Right atrium auricular region (tissue), 2 donors: ENCODE data around the gene CCSAP. TPM values are rescaled to one million over a fixed set of nuclear protein-coding genes. Genes with fewer than 3 reads are reported as not detected.

Experiments used
- DNase-seq: peaks from one replicate; pipeline ENCODE4 v3.0.0-alpha.2; 2019; ENCODE audit warnings: low spot score
- H3K27ac ChIP-seq, 2 donors: fragments of 200-600 bp; sonication (generic); 1 replicate in 1 of 2; 2 replicates in 1 of 2; pipeline ENCODE4 v1.5.1; 2016 to 2019
- H3K27me3 ChIP-seq, 2 donors: fragments of 200-600 bp; sonication (generic); one replicate each; pipeline versions ENCODE4 v1.5.1 to v1.6.0; 2017 to 2019
- H3K36me3 ChIP-seq: fragments of 200-600 bp; sonication (generic); one replicate; pipeline ENCODE4 v1.5.1; 2016
- H3K4me1 ChIP-seq, 2 donors: fragments of 200-600 bp; sonication (generic); one replicate each; pipeline versions ENCODE4 v1.5.1 to v1.6.0; 2017 to 2019
- H3K4me3 ChIP-seq, 2 donors: fragments of 200-600 bp; sonication (generic); 1 replicate in 1 of 2; 2 replicates in 1 of 2; pipeline ENCODE4 v1.5.1; 2017 to 2019; ENCODE audit warnings: mild to moderate bottlenecking in 1 of 2, moderate library complexity in 1 of 2
- H3K9me3 ChIP-seq, 2 donors: fragments of 200-600 bp; sonication (generic); one replicate each; pipeline ENCODE4 v1.5.1; 2019
- total RNA-seq, 2 donors: library from RNA; depleted of rRNA; stranded (reverse); fragments of >200 nt; gene quantifications; one replicate each; pipeline ENCODE4 v1.1.0, GENCODE V29; 2016
- TF ChIP-seq, protein P1 (sequence below), 2 donors: fragments of 200-600 bp; sonication (generic); IDR thresholded peaks; one replicate each; pipeline ENCODE4 v1.5.1; 2019; ENCODE audit warnings: antibody characterized with exemption in 2 of 2

CCSAP gene
- total RNA-seq, 2 donors from 2014 or later = 2.6 to 2.7 TPM

DNA sequence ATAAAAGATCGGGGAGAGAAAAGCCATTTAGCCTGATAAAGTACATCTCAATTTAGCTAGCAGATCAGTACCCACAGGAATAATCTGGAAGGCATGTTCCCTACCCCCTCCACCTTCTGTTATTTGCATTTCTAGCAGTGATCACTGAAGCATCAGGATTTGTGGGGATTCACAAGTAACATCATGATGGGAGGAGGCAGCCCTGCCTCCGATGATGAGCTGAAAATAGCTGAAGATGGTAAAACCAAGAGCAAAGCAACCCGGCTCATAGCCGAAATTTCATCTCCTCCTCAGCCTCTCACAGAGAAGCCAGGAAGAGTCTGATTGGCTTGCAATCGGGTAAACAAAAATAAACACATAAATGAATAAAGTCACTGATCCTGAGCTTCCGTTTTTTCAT lies 2.4 kb downstream of the CCSAP start:
- H3K27me3 ChIP-seq = no peaks in the 10 kb centered on the region
- no peak overlapping the region for H3K27ac ChIP-seq
- TF ChIP-seq, protein P1, sequence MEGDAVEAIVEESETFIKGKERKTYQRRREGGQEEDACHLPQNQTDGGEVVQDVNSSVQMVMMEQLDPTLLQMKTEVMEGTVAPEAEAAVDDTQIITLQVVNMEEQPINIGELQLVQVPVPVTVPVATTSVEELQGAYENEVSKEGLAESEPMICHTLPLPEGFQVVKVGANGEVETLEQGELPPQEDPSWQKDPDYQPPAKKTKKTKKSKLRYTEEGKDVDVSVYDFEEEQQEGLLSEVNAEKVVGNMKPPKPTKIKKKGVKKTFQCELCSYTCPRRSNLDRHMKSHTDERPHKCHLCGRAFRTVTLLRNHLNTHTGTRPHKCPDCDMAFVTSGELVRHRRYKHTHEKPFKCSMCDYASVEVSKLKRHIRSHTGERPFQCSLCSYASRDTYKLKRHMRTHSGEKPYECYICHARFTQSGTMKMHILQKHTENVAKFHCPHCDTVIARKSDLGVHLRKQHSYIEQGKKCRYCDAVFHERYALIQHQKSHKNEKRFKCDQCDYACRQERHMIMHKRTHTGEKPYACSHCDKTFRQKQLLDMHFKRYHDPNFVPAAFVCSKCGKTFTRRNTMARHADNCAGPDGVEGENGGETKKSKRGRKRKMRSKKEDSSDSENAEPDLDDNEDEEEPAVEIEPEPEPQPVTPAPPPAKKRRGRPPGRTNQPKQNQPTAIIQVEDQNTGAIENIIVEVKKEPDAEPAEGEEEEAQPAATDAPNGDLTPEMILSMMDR (IDR thresholded peaks at IDR 0.05) = no peak
- no peaks in the 10 kb centered on the region for H3K9me3 ChIP-seq
- peaks cover 0 to 17% of the 10 kb centered on the region in 2 donors for H3K4me1 ChIP-seq
- no peak for DNase-seq
- no peak overlapping the region for H3K4me3 ChIP-seq
- no peaks in the 10 kb centered on the region for H3K36me3 ChIP-seq

DNA sequence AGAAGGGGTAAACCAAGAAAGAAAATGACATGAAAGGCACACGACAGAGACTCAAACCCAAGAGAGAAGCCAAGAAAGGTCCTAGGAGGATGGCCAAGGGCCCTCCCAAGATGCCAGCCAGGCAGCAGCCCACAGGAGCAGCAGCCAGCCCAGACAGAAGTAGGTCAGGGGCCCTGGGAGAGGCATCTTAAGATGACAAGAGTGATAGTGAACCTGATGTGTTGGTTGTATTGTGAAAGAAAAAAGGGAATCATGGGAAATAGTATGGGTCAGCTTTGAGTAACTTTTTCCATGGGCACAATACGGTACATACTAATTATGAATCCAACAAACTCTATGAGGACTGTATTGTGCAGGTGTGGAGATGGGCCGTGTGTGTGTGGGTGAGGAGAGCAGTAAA lies 3.3 kb downstream of the CCSAP start:
- Histone ChIP-seq H3K36me3 (no peaks in the 10 kb centered on the region), H3K27me3 (no peaks in the 10 kb centered on the region), H3K4me3 (no peak overlapping the region), H3K27ac (no peak overlapping the region), H3K4me1 (peaks cover 0 to 17% of the 10 kb centered on the region in 2 donors), H3K9me3 (no peaks in the 10 kb centered on the region)
- TF ChIP-seq, protein P1 (IDR thresholded peaks at IDR 0.05) = no peak
- no peak for DNase-seq

DNA sequence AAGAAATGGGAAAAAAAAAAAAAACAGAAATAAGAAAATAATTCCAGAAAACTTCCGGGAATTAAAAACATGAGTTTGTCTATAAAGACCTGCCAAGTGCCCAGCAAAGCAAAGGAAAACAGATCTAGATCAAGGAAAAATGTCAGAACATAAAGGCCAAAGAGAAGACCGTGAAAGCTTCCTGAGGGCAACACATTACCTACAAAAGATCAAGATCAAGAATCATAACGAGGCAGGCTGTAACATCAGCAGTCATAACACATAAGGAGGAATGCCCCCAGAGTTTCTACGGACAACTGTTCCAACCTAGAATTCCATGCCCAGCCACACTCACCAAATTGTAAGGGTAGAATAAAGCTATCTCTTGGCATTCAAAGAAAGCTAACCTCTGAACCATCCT lies 3.8 kb downstream of the CCSAP start:
- Histone ChIP-seq H3K4me3 (no peak overlapping the region), H3K4me1 (peaks cover 0 to 17% of the 10 kb centered on the region in 2 donors), H3K27ac (no peak overlapping the region), H3K27me3 (no peaks in the 10 kb centered on the region), H3K36me3 (no peaks in the 10 kb centered on the region), H3K9me3 (no peaks in the 10 kb centered on the region)
- TF ChIP-seq, protein P1 (IDR thresholded peaks at IDR 0.05) = no peak
- no peak for DNase-seq

DNA sequence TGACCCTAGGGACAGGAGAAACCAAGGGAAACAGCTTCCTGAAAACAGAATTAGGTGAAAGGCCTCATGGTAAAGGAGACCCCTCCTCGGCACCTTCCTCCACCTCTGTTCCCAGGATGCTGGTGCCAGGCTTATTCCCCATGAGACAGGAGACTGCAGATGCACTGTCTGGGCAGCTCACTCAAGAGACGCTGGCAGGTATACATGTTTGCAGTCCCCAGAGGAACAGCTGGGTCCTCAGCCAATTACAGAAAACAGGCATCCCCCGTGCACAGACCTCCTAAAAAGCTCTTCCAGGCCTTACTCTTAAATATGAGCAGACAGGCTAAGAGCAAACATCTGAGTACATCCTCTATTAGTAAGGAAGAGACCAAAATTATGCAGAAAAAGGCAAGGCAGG lies 6.5 kb downstream of the CCSAP start:
- TF ChIP-seq, protein P1 (IDR thresholded peaks at IDR 0.05) = no peak
- Histone ChIP-seq H3K27ac (no peak overlapping the region), H3K4me3 (no peak overlapping the region), H3K27me3 (no peaks in the 10 kb centered on the region), H3K36me3 (no peaks in the 10 kb centered on the region), H3K9me3 (no peaks in the 10 kb centered on the region), H3K4me1 (peaks cover 0 to 3% of the 10 kb centered on the region in 2 donors)
- no peak for DNase-seq

DNA sequence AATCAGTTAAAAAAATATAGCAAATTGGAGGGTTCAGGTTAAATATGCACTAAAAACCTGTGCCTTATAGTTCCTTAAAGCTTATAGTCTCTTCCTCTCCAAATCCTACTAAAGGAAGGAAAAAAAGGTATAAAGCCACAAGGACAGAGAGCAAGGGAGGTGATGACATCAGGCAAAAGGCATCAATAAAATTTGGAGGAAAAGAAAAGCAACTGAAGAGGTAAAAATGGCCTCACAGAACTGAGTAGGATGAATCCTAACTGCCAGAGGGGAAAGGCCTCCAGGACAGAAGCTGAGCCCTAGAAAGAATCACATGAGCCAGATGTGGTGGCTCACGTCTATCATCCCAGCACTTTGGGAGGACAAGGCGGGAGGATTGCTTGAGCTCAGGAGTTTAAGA lies 8.1 kb downstream of the CCSAP start:
- no peaks in the 10 kb centered on the region for H3K9me3 ChIP-seq
- no peak overlapping the region for H3K27ac ChIP-seq
- TF ChIP-seq, protein P1 (IDR thresholded peaks at IDR 0.05) = no peak
- H3K4me1 ChIP-seq = no peaks in the 10 kb centered on the region
- no peaks in the 10 kb centered on the region for H3K27me3 ChIP-seq
- H3K4me3 ChIP-seq = no peak overlapping the region
- no peaks in the 10 kb centered on the region for H3K36me3 ChIP-seq
- no peak for DNase-seq

DNA sequence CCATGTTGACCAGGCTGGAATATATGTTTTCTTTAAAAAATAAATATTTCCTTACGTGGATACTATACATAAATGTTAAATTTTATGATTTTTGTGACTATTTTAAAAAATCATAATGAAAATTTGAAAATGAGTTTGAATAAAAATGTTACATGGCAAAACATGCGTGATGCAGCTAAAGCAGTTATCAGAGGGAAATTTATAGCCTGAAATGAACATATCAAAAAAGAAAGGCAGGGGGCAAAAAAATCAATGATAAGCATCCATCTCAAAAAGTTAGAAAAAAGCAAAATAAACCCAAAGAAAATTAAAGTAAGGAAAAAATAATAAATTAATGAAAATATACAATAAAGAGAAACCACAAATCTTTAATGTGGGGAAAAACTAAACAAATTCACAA lies 8.6 kb downstream of the CCSAP start:
- Histone ChIP-seq H3K27me3 (no peaks in the 10 kb centered on the region), H3K27ac (no peak overlapping the region), H3K36me3 (no peaks in the 10 kb centered on the region), H3K9me3 (no peaks in the 10 kb centered on the region), H3K4me1 (no peaks in the 10 kb centered on the region), H3K4me3 (no peak overlapping the region)
- TF ChIP-seq, protein P1 (IDR thresholded peaks at IDR 0.05) = no peak
- no peak for DNase-seq
